CD14-positive monocyte (primary cell): ENCODE results near the gene KCNA10. TPM values are rescaled to one million over a fixed set of nuclear protein-coding genes. Genes with fewer than 3 reads are reported as not detected.

Experiments used
- DNase-seq, 3 donors: peaks; one replicate each; pipeline ENCODE4 v3.0.0-alpha.2; 2011 to 2022
- H2AFZ ChIP-seq: 2 replicates; pipeline ENCODE4 v1.6.0; 2012; ENCODE audit warnings: mild to moderate bottlenecking, low read depth, low read length, inconsistent platforms; ENCODE audit not compliant: insufficient read depth, poor library complexity, severe bottlenecking
- H3K27ac ChIP-seq, 2 donors: 1 replicate in 1 of 2; 2 replicates in 1 of 2; pipeline ENCODE4 v1.5.1; 2012 to 2013; ENCODE audit warnings: low read length in 2 of 2, control low read depth in 1 of 2, inconsistent platforms in 1 of 2, low read depth in 1 of 2, mild to moderate bottlenecking in 1 of 2
- H3K27me3 ChIP-seq, 2 donors: one replicate each; pipeline versions ENCODE4 v1.6.0 to v1.6.1; 2011 to 2013; ENCODE audit warnings: low read length in 2 of 2; ENCODE audit not compliant: control insufficient read depth in 2 of 2, insufficient read depth in 2 of 2
- H3K36me3 ChIP-seq, 2 donors: replicated peaks in 1 of 2; 1 replicate in 1 of 2; 2 replicates in 1 of 2; pipeline versions ENCODE4 v1.5.1 to v1.6.1; 2012 to 2013; ENCODE audit warnings: low read length in 2 of 2, control low read depth in 1 of 2, inconsistent platforms in 1 of 2, mild to moderate bottlenecking in 1 of 2; ENCODE audit not compliant: insufficient read depth in 2 of 2, control insufficient read depth in 1 of 2
- H3K4me1 ChIP-seq, 2 donors: 1 replicate in 1 of 2; 2 replicates in 1 of 2; pipeline versions ENCODE4 v1.5.1 to v1.6.1; 2012 to 2013; ENCODE audit warnings: low read length in 2 of 2, control low read depth in 1 of 2, inconsistent platforms in 1 of 2, mild to moderate bottlenecking in 1 of 2, moderate library complexity in 1 of 2; ENCODE audit not compliant: insufficient read depth in 2 of 2, control insufficient read depth in 1 of 2
- H3K4me2 ChIP-seq: replicated peaks from 2 replicates; pipeline ENCODE3; 2012; ENCODE audit warnings: low read length, moderate library complexity, mild to moderate bottlenecking; ENCODE audit not compliant: poor library complexity, severe bottlenecking; ENCODE audit errors: extremely low read depth
- H3K4me3 ChIP-seq, 3 experiments: fragments of 200-600 bp in 1 of 3; sonication (generic) in 1 of 3; replicated peaks in 1 of 3; 1 replicate in 2 of 3; 2 replicates in 1 of 3; pipeline ENCODE4 v1.5.1; 2011 to 2013; ENCODE audit warnings: low read length in 3 of 3, mild to moderate bottlenecking in 3 of 3, control low read depth in 2 of 3, low read depth in 2 of 3, inconsistent platforms in 1 of 3, moderate library complexity in 1 of 3
- H3K79me2 ChIP-seq: 2 replicates; pipeline ENCODE4 v1.6.0; 2012; ENCODE audit warnings: mild to moderate bottlenecking, control low read depth, inconsistent platforms, low read length, moderate library complexity; ENCODE audit not compliant: insufficient read depth
- H3K9ac ChIP-seq: 2 replicates; pipeline ENCODE4 v1.6.0; 2017; ENCODE audit warnings: low read length, mild to moderate bottlenecking; ENCODE audit not compliant: insufficient read depth, poor library complexity, severe bottlenecking
- H3K9me3 ChIP-seq, 2 donors: replicated peaks in 1 of 2; 1 replicate in 1 of 2; 2 replicates in 1 of 2; pipeline versions ENCODE4 v1.5.1 to v1.6.1; 2012 to 2013; ENCODE audit warnings: low read length in 2 of 2, control low read depth in 1 of 2; ENCODE audit not compliant: control insufficient read depth in 1 of 2, insufficient read depth in 1 of 2
- H4K20me1 ChIP-seq: 2 replicates; pipeline ENCODE4 v1.6.0; 2012; ENCODE audit warnings: mild to moderate bottlenecking, low read length, control low read depth, moderate library complexity; ENCODE audit not compliant: insufficient read depth
- H3K27ac Mint-ChIP-seq, 7 donors: one replicate each; pipeline ENCODE4 v1.8.0; 2020; ENCODE audit warnings: mild to moderate bottlenecking in 7 of 7, mixed read lengths in 7 of 7, moderate library complexity in 6 of 7, inconsistent platforms in 2 of 7
- H3K27me3 Mint-ChIP-seq, 3 donors: one replicate each; pipeline ENCODE4 v1.8.0; 2021 to 2022; ENCODE audit warnings: low read depth in 3 of 3, mild to moderate bottlenecking in 3 of 3, mixed read lengths in 3 of 3, moderate library complexity in 3 of 3, inconsistent platforms in 1 of 3
- H3K36me3 Mint-ChIP-seq, 2 donors: one replicate each; pipeline ENCODE4 v1.8.0; 2020; ENCODE audit warnings: mixed read lengths in 2 of 2, inconsistent platforms in 1 of 2, mild to moderate bottlenecking in 1 of 2
- H3K4me1 Mint-ChIP-seq: one replicate; pipeline ENCODE4 v1.8.0; 2020; ENCODE audit warnings: mild to moderate bottlenecking, mixed read lengths
- H3K4me3 Mint-ChIP-seq, 2 donors: one replicate each; pipeline ENCODE4 v1.8.0; 2020; ENCODE audit warnings: mild to moderate bottlenecking in 2 of 2, mixed read lengths in 2 of 2, moderate library complexity in 1 of 2
- H3K9me3 Mint-ChIP-seq, 7 donors: one replicate each; pipeline ENCODE4 v1.8.0; 2020 to 2022; ENCODE audit warnings: mixed read lengths in 7 of 7, mild to moderate bottlenecking in 6 of 7, moderate library complexity in 6 of 7, inconsistent platforms in 2 of 7
- CTCF ChIP-seq: fragments of 200-600 bp; IDR thresholded peaks from one replicate; pipeline ENCODE4 v1.8.0; 2022; ENCODE audit warnings: antibody characterized with exemption, mild to moderate bottlenecking
- WGBS: methylation state at CpG from one replicate; pipeline ENCODE4 v1.1.5; 2013; ENCODE audit warnings: missing lambda C conversion rate; ENCODE audit not compliant: insufficient coverage; 5-methylcytosine and 5-hydroxymethylcytosine counted together
- intact Hi-C, 2 donors: fragments of 100-400 bp; cut with micrococcal nuclease; formaldehyde crosslinking; loops; one replicate each; pipeline versions ENCODE4 v1.15.0 to v1.15.1; 2023
- polyA plus RNA-seq, 3 donors: library from polyadenylated mRNA; depleted of rRNA in 1 of 3; unstranded in 2 of 3; stranded (reverse) in 1 of 3; fragments of 300-500 nt in 2 of 3; fragments of >200 nt in 1 of 3; fragmentation: Illumina TruSeq in 2 of 3; gene quantifications; 1 replicate in 2 of 3; 2 replicates in 1 of 3; pipeline ENCODE4 v1.2.3, GENCODE V29; 2012 to 2021

KCNA10 gene
- polyA plus RNA-seq, 3 donors: not detected

- Mint-ChIP-seq H3K9me3 (peaks cover 0 to 3% (median 0%) of the 10 kb centered on the region in 7 donors), H3K27ac (no peak overlapping the region), H3K4me3 (no peak overlapping the region), H3K27me3 (peaks cover 9 to 28% (median 16%) of the 10 kb centered on the region in 3 donors), H3K36me3 (no peaks in the 10 kb centered on the region), H3K4me1 (peaks cover 7% of the 10 kb centered on the region)
- Histone ChIP-seq H3K79me2 (no peaks in the 10 kb centered on the region), H2AFZ (no peak overlapping the region), H3K9ac (no peak overlapping the region), H3K27me3 (no peaks in the 10 kb centered on the region), H3K4me1 (peaks cover 0 to 3% of the 10 kb centered on the region in 2 donors), H4K20me1 (no peaks in the 10 kb centered on the region), H3K36me3 (no peaks in the 10 kb centered on the region), H3K4me2 (no peak overlapping the region), H3K27ac (no peak overlapping the region), H3K4me3 (no peak overlapping the region), H3K9me3 (no peaks in the 10 kb centered on the region)
- WGBS: 33% methylated on average over 1 of the region's 5 CpGs
- intact Hi-C loops: loop anchor here in 1 of 2 donors (5.0 kb wide), 1 partner anchor 95 kb away; no protein-coding TSS in a partner anchor
- no peak for TF ChIP-seq CTCF
- no peak for DNase-seq
These were observed 3.6 kb upstream of the KCNA10 start for GRCh38 chr1:110522560-110522959.

GRCh38 chr1:110520827-110521226 is 1.9 kb upstream of the KCNA10 start:
- H3K36me3 ChIP-seq: no peaks in the 10 kb centered on the region
- no CpG with 5 or more reads among the region's 3 CpGs for WGBS
- DNase-seq: no peak
- no peaks in the 10 kb centered on the region for H3K79me2 ChIP-seq
- no peak overlapping the region for H3K4me3 ChIP-seq
- H4K20me1 ChIP-seq: no peaks in the 10 kb centered on the region
- no peak overlapping the region for H2AFZ ChIP-seq
- H3K27ac ChIP-seq: no peak overlapping the region
- peaks cover 0 to 3% of the 10 kb centered on the region in 2 donors for H3K4me1 ChIP-seq
- Mint-ChIP-seq H3K36me3 (no peaks in the 10 kb centered on the region), H3K9me3 (peaks cover 0 to 1% (median 0%) of the 10 kb centered on the region in 7 donors), H3K27ac (no peak overlapping the region), H3K4me1 (peaks cover 7% of the 10 kb centered on the region), H3K27me3 (peaks cover 4 to 24% (median 9%) of the 10 kb centered on the region in 3 donors), H3K4me3 (no peak overlapping the region)
- no peak overlapping the region for H3K9ac ChIP-seq
- no peak for TF ChIP-seq CTCF
- no peak overlapping the region for H3K4me2 ChIP-seq
- H3K9me3 ChIP-seq: no peaks in the 10 kb centered on the region
- intact Hi-C loops: loop anchor here in 1 of 2 donors (5.0 kb wide), 1 partner anchor 96 kb away; no protein-coding TSS in a partner anchor
- no peaks in the 10 kb centered on the region for H3K27me3 ChIP-seq
